ENCODE results near the gene DTHD1. TPM values are rescaled to one million over a fixed set of nuclear protein-coding genes. Genes with fewer than 3 reads are reported as not detected.
A peak's percentile ranks its signal among the peaks of the same experiment; 100 is the strongest.

The DTHD1 gene
- total RNA-seq, 3 donors from 2014 or later (not counting 1 experiment from before 2014, with no cell fraction given) = 67.0 to 95.4 (median 81.5) TPM

GRCh38 chr4:36386691-36387090, 105.3 kb downstream of the DTHD1 start:
- ATAC-seq = no peak
- peaks cover 18 to 19% of the 10 kb centered on the region in 2 donors for H3K4me1 Mint-ChIP-seq

GRCh38 chr4:36388710-36389109, 107.3 kb downstream of the DTHD1 start:
- H3K36me3 Mint-ChIP-seq = no peaks in the 10 kb centered on the region
- H3K4me1 ChIP-seq (ENCODE audit: control insufficient read depth, insufficient read depth, low read length) = peaks cover 10% of the 10 kb centered on the region
- DNase-seq (no peak), ATAC-seq (no peak)
- no peaks in the 10 kb centered on the region for H3K36me3 ChIP-seq (ENCODE audit: control insufficient read depth, insufficient read depth, low read length)
- no peak overlapping the region for H3K4me3 ChIP-seq (ENCODE audit: low read length)
- H3K9me3 Mint-ChIP-seq = no peaks in the 10 kb centered on the region
- 93% methylated on average over 5 of the region's 5 CpGs for WGBS (ENCODE audit: insufficient coverage)
- no peak for TF ChIP-seq CTCF (IDR thresholded peaks at IDR 0.05)
- no peak overlapping the region for H3K4me3 Mint-ChIP-seq
- intact Hi-C loops (cut with micrococcal nuclease) = loop anchor here (5.0 kb wide), 1 partner anchor 101 kb away; no protein-coding TSS in a partner anchor
- peaks cover 43 to 70% of the 10 kb centered on the region in 2 donors for H3K27me3 Mint-ChIP-seq (ENCODE audit: low read depth in 2 of 2)
- H3K27ac ChIP-seq (ENCODE audit: low read length) = no peak overlapping the region
- no peak overlapping the region for H3K27ac Mint-ChIP-seq
- peaks cover 28% of the 10 kb centered on the region for H3K27me3 ChIP-seq (ENCODE audit: control insufficient read depth, insufficient read depth, low read length)
- H3K4me1 Mint-ChIP-seq = peaks cover 18 to 19% of the 10 kb centered on the region in 2 donors
- no peaks in the 10 kb centered on the region for H3K9me3 ChIP-seq (ENCODE audit: control insufficient read depth, insufficient read depth, low read length)

More at GRCh38 chr4:36386691-36387090, 105.3 kb downstream of the DTHD1 start:
- intact Hi-C loops (cut with micrococcal nuclease) = loop anchor here (2.0 to 5.0 kb wide), 4 partner anchors 64 to 194 kb away; partner anchors contain the start of gene ARAP2
- Histone ChIP-seq H3K9me3 (ENCODE audit: control insufficient read depth, insufficient read depth, low read length) (no peaks in the 10 kb centered on the region), H3K4me1 (ENCODE audit: control insufficient read depth, insufficient read depth, low read length) (peaks cover 10% of the 10 kb centered on the region), H3K27ac (ENCODE audit: low read length) (no peak overlapping the region), H3K36me3 (ENCODE audit: control insufficient read depth, insufficient read depth, low read length) (no peaks in the 10 kb centered on the region), H3K27me3 (ENCODE audit: control insufficient read depth, insufficient read depth, low read length) (peaks cover 34% of the 10 kb centered on the region), H3K4me3 (ENCODE audit: low read length) (no peak overlapping the region)
- no peaks in the 10 kb centered on the region for H3K36me3 Mint-ChIP-seq
- no peaks in the 10 kb centered on the region for H3K9me3 Mint-ChIP-seq
- peak overlapping the region; percentile 47 to 73 for H3K27ac Mint-ChIP-seq
- DNase-seq = peak in 1 of 2 donors; percentile 22
- H3K4me3 Mint-ChIP-seq = peak overlapping the region; percentile 38
- TF ChIP-seq CTCF (IDR thresholded peaks at IDR 0.05) = no peak
- H3K27me3 Mint-ChIP-seq (ENCODE audit: low read depth in 2 of 2) = peaks cover 45 to 64% of the 10 kb centered on the region in 2 donors

- Histone ChIP-seq H3K27me3 (ENCODE audit: control insufficient read depth, insufficient read depth, low read length) (peaks cover 28% of the 10 kb centered on the region), H3K36me3 (ENCODE audit: control insufficient read depth, insufficient read depth, low read length) (no peaks in the 10 kb centered on the region), H3K9me3 (ENCODE audit: control insufficient read depth, insufficient read depth, low read length) (no peaks in the 10 kb centered on the region), H3K27ac (ENCODE audit: low read length) (no peak overlapping the region), H3K4me3 (ENCODE audit: low read length) (no peak overlapping the region), H3K4me1 (ENCODE audit: control insufficient read depth, insufficient read depth, low read length) (peaks cover 4% of the 10 kb centered on the region)
- DNase-seq (no peak), ATAC-seq (no peak)
- peaks cover 39 to 63% of the 10 kb centered on the region in 2 donors for H3K27me3 Mint-ChIP-seq (ENCODE audit: low read depth in 2 of 2)
- H3K4me1 Mint-ChIP-seq = peaks cover 4% of the 10 kb centered on the region in 2 donors
- no peaks in the 10 kb centered on the region for H3K9me3 Mint-ChIP-seq
- WGBS (ENCODE audit: insufficient coverage) = no CpG with 5 or more reads among the region's 2 CpGs
- intact Hi-C loops (cut with micrococcal nuclease) = no loop called here
- H3K36me3 Mint-ChIP-seq = no peaks in the 10 kb centered on the region
- TF ChIP-seq CTCF (IDR thresholded peaks at IDR 0.05) = no peak
- no peak overlapping the region for H3K4me3 Mint-ChIP-seq
- H3K27ac Mint-ChIP-seq = no peak overlapping the region
These were observed 110.0 kb downstream of the DTHD1 start for GRCh38 chr4:36391411-36391810.

- no peak overlapping the region for H3K27ac Mint-ChIP-seq
- intact Hi-C loops (cut with micrococcal nuclease) = no loop called here
These were observed 110.6 kb downstream of the DTHD1 start for GRCh38 chr4:36392024-36392423.

More at GRCh38 chr4:36392024-36392423, 110.6 kb downstream of the DTHD1 start:
- no peak overlapping the region for H3K4me3 Mint-ChIP-seq
- no peak for TF ChIP-seq CTCF (IDR thresholded peaks at IDR 0.05)
- ATAC-seq = no peak
- no peaks in the 10 kb centered on the region for H3K36me3 Mint-ChIP-seq
- Histone ChIP-seq H3K4me3 (ENCODE audit: low read length) (no peak overlapping the region), H3K4me1 (ENCODE audit: control insufficient read depth, insufficient read depth, low read length) (no peaks in the 10 kb centered on the region), H3K27ac (ENCODE audit: low read length) (no peak overlapping the region), H3K27me3 (ENCODE audit: control insufficient read depth, insufficient read depth, low read length) (peaks cover 24% of the 10 kb centered on the region), H3K36me3 (ENCODE audit: control insufficient read depth, insufficient read depth, low read length) (no peaks in the 10 kb centered on the region), H3K9me3 (ENCODE audit: control insufficient read depth, insufficient read depth, low read length) (no peaks in the 10 kb centered on the region)
- H3K4me1 Mint-ChIP-seq = no peaks in the 10 kb centered on the region
- no peak for DNase-seq
- H3K9me3 Mint-ChIP-seq = no peaks in the 10 kb centered on the region
- H3K27me3 Mint-ChIP-seq (ENCODE audit: low read depth in 2 of 2) = peaks cover 39 to 68% of the 10 kb centered on the region in 2 donors
- 77% methylated on average over 1 of the region's 1 CpG for WGBS (ENCODE audit: insufficient coverage)
